HG03442 (cell line): ENCODE results near the gene BIRC5.
A peak's percentile ranks its signal among the peaks of the same experiment; 100 is the strongest.
"Not testable (repeated sequence)": the region's sequence is repeated elsewhere in the genome, so short reads cannot be mapped to it uniquely, and the experiment has no call there.

Experiments
- ATAC-seq: cut with Tn5 transposase; IDR thresholded peaks from one replicate; pipeline ENCODE4 v1.9.1; 2021; ENCODE audit warnings: mild to moderate bottlenecking, moderate library complexity; ENCODE audit not compliant: unreplicated experiment

The BIRC5 gene

GRCh38 chr17:78238823-78239488 lies 24.9 kb downstream of the BIRC5 start:
- ATAC-seq, result no peak

- ATAC-seq, result no peak
Observed at GRCh38 chr17:78239489-78239931, 25.5 kb downstream of the BIRC5 start.

GRCh38 chr17:78240012-78240655 lies 26.1 kb downstream of the BIRC5 start:
- ATAC-seq, result no peak

- ATAC-seq, result no peak
Observed at GRCh38 chr17:78240839-78241238, 26.8 kb downstream of the BIRC5 start.

- ATAC-seq, result no peak
Observed at GRCh38 chr17:78241277-78242023, 27.4 kb downstream of the BIRC5 start.

- ATAC-seq, result no peak
Observed at GRCh38 chr17:78242024-78242742, 28.1 kb downstream of the BIRC5 start.

GRCh38 chr17:78247304-78247703 lies 33.3 kb downstream of the BIRC5 start:
- no peak for ATAC-seq

GRCh38 chr17:78248051-78248914 lies 34.2 kb downstream of the BIRC5 start:
- ATAC-seq, result no peak

GRCh38 chr17:78249074-78249817 lies 35.2 kb downstream of the BIRC5 start:
- no peak for ATAC-seq

GRCh38 chr17:78249818-78250806 lies 36.1 kb downstream of the BIRC5 start:
- no peak for ATAC-seq

GRCh38 chr17:78250891-78251772 lies 37.1 kb downstream of the BIRC5 start:
- peak; percentile 50 for ATAC-seq

GRCh38 chr17:78251773-78252103 lies 37.7 kb downstream of the BIRC5 start:
- no peak for ATAC-seq

GRCh38 chr17:78252111-78252634 lies 38.1 kb downstream of the BIRC5 start:
- no peak for ATAC-seq

GRCh38 chr17:78252701-78253635 lies 38.9 kb downstream of the BIRC5 start:
- ATAC-seq, result no peak

GRCh38 chr17:78253636-78253945 lies 39.5 kb downstream of the BIRC5 start:
- ATAC-seq, result not testable (repeated sequence)

GRCh38 chr17:78253946-78254672 lies 40.1 kb downstream of the BIRC5 start:
- peak; percentile 43 for ATAC-seq
